ENCODE data around the gene NRN1L. TPM values are rescaled to one million over a fixed set of nuclear protein-coding genes. Genes with fewer than 3 reads are reported as not detected.

NRN1L gene
- total RNA-seq, 1 experiment from 2014 or later, result 1.1 TPM

DNA sequence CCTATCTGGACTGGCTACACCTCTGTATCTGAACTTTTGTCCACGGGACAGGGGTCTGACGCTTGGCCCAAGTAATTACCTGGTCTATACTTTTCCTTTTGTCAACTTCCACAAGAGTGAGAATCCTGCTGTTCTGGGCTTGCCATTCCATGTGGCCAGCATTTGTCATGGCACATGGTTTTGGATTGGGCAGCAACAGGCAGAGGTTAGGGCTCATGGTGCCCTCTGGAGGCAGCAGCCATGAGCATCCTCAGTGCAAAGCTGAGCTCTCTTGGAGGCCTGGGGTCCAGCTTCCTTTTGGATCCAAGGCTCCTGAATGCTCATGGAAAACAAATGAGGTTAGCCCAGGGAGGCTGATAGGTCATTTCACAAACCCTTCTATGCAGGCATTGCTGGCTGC, 19.4 kb upstream of the NRN1L start:
- ATAC-seq (peak; percentile 84; the same call in 1 of the 2 replicates), DNase-seq (ENCODE audit: low read depth, low spot score) (no peak)
- intact Hi-C loops (cut with micrococcal nuclease; ENCODE audit: unreplicated experiment), result no loop called here
- no peak overlapping the region for H3K27ac ChIP-seq (ENCODE audit: low read length)
- no peaks in the 10 kb centered on the region for H3K27me3 ChIP-seq (ENCODE audit: control insufficient read depth, insufficient read depth, low read length)
- no peaks in the 10 kb centered on the region for H3K9me3 ChIP-seq (ENCODE audit: control insufficient read depth, insufficient read depth, low read depth, low read length)
- ChIA-PET CTCF (no interaction called here), POLR2A (no interaction called here)
- BruUV-seq (replicated peaks), result no TSS peak
- no peaks in the 10 kb centered on the region for H3K4me1 ChIP-seq (ENCODE audit: control insufficient read depth, insufficient read depth, low read length)
- TF ChIP-seq POLR2AphosphoS5 (IDR thresholded peaks at IDR 0.05; ENCODE audit: low read depth, low read length), result no peak
- TF ChIP-seq, protein P1, sequence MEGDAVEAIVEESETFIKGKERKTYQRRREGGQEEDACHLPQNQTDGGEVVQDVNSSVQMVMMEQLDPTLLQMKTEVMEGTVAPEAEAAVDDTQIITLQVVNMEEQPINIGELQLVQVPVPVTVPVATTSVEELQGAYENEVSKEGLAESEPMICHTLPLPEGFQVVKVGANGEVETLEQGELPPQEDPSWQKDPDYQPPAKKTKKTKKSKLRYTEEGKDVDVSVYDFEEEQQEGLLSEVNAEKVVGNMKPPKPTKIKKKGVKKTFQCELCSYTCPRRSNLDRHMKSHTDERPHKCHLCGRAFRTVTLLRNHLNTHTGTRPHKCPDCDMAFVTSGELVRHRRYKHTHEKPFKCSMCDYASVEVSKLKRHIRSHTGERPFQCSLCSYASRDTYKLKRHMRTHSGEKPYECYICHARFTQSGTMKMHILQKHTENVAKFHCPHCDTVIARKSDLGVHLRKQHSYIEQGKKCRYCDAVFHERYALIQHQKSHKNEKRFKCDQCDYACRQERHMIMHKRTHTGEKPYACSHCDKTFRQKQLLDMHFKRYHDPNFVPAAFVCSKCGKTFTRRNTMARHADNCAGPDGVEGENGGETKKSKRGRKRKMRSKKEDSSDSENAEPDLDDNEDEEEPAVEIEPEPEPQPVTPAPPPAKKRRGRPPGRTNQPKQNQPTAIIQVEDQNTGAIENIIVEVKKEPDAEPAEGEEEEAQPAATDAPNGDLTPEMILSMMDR (IDR thresholded peaks at IDR 0.05), result no peak; the same call in 1 of the 2 replicates
- TF ChIP-seq TCF7L2 (IDR thresholded peaks at IDR 0.05; ENCODE audit: low read depth, low read length), result no peak
- TF ChIP-seq, protein P2, sequence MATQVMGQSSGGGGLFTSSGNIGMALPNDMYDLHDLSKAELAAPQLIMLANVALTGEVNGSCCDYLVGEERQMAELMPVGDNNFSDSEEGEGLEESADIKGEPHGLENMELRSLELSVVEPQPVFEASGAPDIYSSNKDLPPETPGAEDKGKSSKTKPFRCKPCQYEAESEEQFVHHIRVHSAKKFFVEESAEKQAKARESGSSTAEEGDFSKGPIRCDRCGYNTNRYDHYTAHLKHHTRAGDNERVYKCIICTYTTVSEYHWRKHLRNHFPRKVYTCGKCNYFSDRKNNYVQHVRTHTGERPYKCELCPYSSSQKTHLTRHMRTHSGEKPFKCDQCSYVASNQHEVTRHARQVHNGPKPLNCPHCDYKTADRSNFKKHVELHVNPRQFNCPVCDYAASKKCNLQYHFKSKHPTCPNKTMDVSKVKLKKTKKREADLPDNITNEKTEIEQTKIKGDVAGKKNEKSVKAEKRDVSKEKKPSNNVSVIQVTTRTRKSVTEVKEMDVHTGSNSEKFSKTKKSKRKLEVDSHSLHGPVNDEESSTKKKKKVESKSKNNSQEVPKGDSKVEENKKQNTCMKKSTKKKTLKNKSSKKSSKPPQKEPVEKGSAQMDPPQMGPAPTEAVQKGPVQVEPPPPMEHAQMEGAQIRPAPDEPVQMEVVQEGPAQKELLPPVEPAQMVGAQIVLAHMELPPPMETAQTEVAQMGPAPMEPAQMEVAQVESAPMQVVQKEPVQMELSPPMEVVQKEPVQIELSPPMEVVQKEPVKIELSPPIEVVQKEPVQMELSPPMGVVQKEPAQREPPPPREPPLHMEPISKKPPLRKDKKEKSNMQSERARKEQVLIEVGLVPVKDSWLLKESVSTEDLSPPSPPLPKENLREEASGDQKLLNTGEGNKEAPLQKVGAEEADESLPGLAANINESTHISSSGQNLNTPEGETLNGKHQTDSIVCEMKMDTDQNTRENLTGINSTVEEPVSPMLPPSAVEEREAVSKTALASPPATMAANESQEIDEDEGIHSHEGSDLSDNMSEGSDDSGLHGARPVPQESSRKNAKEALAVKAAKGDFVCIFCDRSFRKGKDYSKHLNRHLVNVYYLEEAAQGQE (IDR thresholded peaks at IDR 0.05; ENCODE audit: insufficient read depth in 1 of 2, low read depth in 2 of 2, low read length in 1 of 2), result no peak
- no peak for TF ChIP-seq SIN3A (IDR thresholded peaks at IDR 0.05; ENCODE audit: borderline replicate concordance, insufficient read depth, low read depth, low read length)
- H3K4me3 ChIP-seq (ENCODE audit: low read depth in 2 of 2, low read length in 2 of 2), result no peak overlapping the region
- in situ Hi-C loops (cut with HindIII; ENCODE audit: low pct_unique_long_range_greater_than_20kb, low sequenced_read_pairs), result no loop called here
- no peaks in the 10 kb centered on the region; the same call in none of the 2 replicates for H3K36me3 ChIP-seq (ENCODE audit: control insufficient read depth, insufficient read depth, low read length)

DNA sequence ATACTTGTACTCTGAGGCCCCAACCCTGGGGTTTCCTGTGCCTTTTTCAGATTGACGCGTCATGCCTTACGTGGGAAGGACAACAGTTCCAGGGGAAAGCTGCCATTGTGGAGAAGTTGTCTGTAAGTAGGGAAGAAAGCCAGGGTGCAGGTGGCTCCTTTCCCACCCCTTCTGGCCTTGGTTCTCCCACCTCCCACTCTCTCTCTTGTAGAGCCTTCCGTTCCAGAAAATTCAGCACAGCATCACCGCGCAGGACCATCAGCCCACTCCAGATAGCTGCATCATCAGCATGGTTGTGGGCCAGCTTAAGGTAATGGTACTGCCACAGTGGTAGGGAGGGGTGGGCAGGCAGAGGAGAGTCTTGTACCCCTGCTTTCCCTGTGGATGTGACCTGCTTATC, 16.4 kb upstream of the NRN1L start:
- H3K27ac ChIP-seq (ENCODE audit: low read length), result no peak overlapping the region
- POLR2A ChIA-PET, result no interaction called here
- CTCF ChIA-PET, result no interaction called here
- intact Hi-C loops (cut with micrococcal nuclease; ENCODE audit: unreplicated experiment) (no loop called here), in situ Hi-C loops (cut with HindIII; ENCODE audit: low pct_unique_long_range_greater_than_20kb, low sequenced_read_pairs) (no loop called here)
- no peaks in the 10 kb centered on the region for H3K9me3 ChIP-seq (ENCODE audit: control insufficient read depth, insufficient read depth, low read depth, low read length)
- BruUV-seq (replicated peaks), result no TSS peak
- DNase-seq (ENCODE audit: low read depth, low spot score) (no peak), ATAC-seq (no peak)
- peaks cover 6% of the 10 kb centered on the region for H3K4me1 ChIP-seq (ENCODE audit: control insufficient read depth, insufficient read depth, low read length)
- TF ChIP-seq, protein P1 (IDR thresholded peaks at IDR 0.05), result no peak
- TF ChIP-seq, protein P2 (IDR thresholded peaks at IDR 0.05; ENCODE audit: insufficient read depth in 1 of 2, low read depth in 2 of 2, low read length in 1 of 2), result no peak
- TF ChIP-seq SIN3A (IDR thresholded peaks at IDR 0.05; ENCODE audit: borderline replicate concordance, insufficient read depth, low read depth, low read length) (no peak), POLR2AphosphoS5 (IDR thresholded peaks at IDR 0.05; ENCODE audit: low read depth, low read length) (no peak)
- H3K36me3 ChIP-seq (ENCODE audit: control insufficient read depth, insufficient read depth, low read length), result no peaks in the 10 kb centered on the region; the same call in none of the 2 replicates
- no peak overlapping the region for H3K4me3 ChIP-seq (ENCODE audit: low read depth in 2 of 2, low read length in 2 of 2)
- H3K27me3 ChIP-seq (ENCODE audit: control insufficient read depth, insufficient read depth, low read length), result no peaks in the 10 kb centered on the region

All from Panc1 (cell line).